ENCODE measurements around the gene RNFT2.

DNA sequence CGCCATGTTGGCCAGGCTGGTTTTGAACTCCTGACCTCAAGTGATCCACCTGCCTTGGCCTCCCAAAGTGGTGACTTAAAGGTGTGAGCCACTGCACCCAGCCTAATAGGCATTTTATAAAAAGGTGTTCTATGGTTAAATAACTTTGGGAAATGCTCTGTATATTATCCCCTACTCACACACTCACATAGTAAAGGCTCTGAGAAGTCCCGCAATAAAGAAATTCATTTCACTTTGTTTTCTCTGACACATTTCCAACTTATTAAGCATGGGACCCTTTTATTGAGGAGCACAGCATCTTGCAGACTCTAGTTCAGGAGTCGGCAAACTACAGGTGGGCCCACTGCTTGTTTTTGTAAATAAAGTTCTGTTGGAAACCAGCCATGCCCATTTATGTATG, 63.9 kb downstream of the RNFT2 start:
- TF ChIP-seq POLR2AphosphoS5 (IDR thresholded peaks at IDR 0.05) (no peak), POLR2A (IDR thresholded peaks at IDR 0.05) (no peak), CTCF (IDR thresholded peaks at IDR 0.05) (no peak), EP300 (IDR thresholded peaks at IDR 0.05) (no peak)

Measured in gastroesophageal sphincter (tissue), 3 donors.